ENCODE data around the gene KRT76.

The KRT76 gene

GRCh38 chr12:52787324-52788191 is 10.4 kb upstream of the KRT76 start:
- Mint-ChIP-seq H3K4me1 (peaks cover 3% of the 10 kb centered on the region), H3K36me3 (no peaks in the 10 kb centered on the region), H3K9me3 (peaks cover 2% of the 10 kb centered on the region), H3K4me3 (no peak overlapping the region), H3K27me3 (peaks cover 26% of the 10 kb centered on the region), H3K27ac (no peak overlapping the region)
- DNase-seq (ENCODE audit: low spot score in 2 of 2) (no peak), ATAC-seq (ENCODE audit: low read depth) (no peak)

- peaks cover 2% of the 10 kb centered on the region for H3K9me3 Mint-ChIP-seq
- peaks cover 22% of the 10 kb centered on the region for H3K27me3 Mint-ChIP-seq
Measured at GRCh38 chr12:52784909-52785308, 7.8 kb upstream of the KRT76 start.

GRCh38 chr12:52783563-52784316 is 6.6 kb upstream of the KRT76 start:
- no peak for DNase-seq (ENCODE audit: low spot score in 2 of 2)
- no peak for ATAC-seq (ENCODE audit: low read depth)
- Mint-ChIP-seq H3K4me3 (no peak overlapping the region), H3K36me3 (no peaks in the 10 kb centered on the region), H3K4me1 (peaks cover 3% of the 10 kb centered on the region), H3K27me3 (peaks cover 14% of the 10 kb centered on the region), H3K9me3 (peaks cover 2% of the 10 kb centered on the region), H3K27ac (no peak overlapping the region)

More at GRCh38 chr12:52784909-52785308, 7.8 kb upstream of the KRT76 start:
- Mint-ChIP-seq H3K36me3 (no peaks in the 10 kb centered on the region), H3K27ac (no peak overlapping the region), H3K4me3 (no peak overlapping the region), H3K4me1 (peaks cover 3% of the 10 kb centered on the region)
- DNase-seq (ENCODE audit: low spot score in 2 of 2) = no peak
- no peak for ATAC-seq (ENCODE audit: low read depth)

GRCh38 chr12:52782502-52782901 is 5.4 kb upstream of the KRT76 start:
- ATAC-seq (ENCODE audit: low read depth) (no peak), DNase-seq (ENCODE audit: low spot score in 2 of 2) (no peak)
- peaks cover 17% of the 10 kb centered on the region for H3K27me3 Mint-ChIP-seq
- H3K36me3 Mint-ChIP-seq = no peaks in the 10 kb centered on the region
- H3K27ac Mint-ChIP-seq = no peak overlapping the region
- peaks cover 2% of the 10 kb centered on the region for H3K9me3 Mint-ChIP-seq
- H3K4me3 Mint-ChIP-seq = no peak overlapping the region
- no peaks in the 10 kb centered on the region for H3K4me1 Mint-ChIP-seq

GRCh38 chr12:52781399-52782082 is 4.4 kb upstream of the KRT76 start:
- DNase-seq (ENCODE audit: low spot score in 2 of 2) = no peak
- ATAC-seq (ENCODE audit: low read depth) = no peak
- Mint-ChIP-seq H3K27ac (no peak overlapping the region), H3K9me3 (peaks cover 2% of the 10 kb centered on the region), H3K4me3 (no peak overlapping the region), H3K36me3 (no peaks in the 10 kb centered on the region), H3K4me1 (no peaks in the 10 kb centered on the region), H3K27me3 (peaks cover 20% of the 10 kb centered on the region)

GRCh38 chr12:52779914-52780313 is 2.8 kb upstream of the KRT76 start:
- ATAC-seq (ENCODE audit: low read depth) (no peak), DNase-seq (ENCODE audit: low spot score in 2 of 2) (no peak)
- no peak overlapping the region for H3K4me3 Mint-ChIP-seq
- H3K36me3 Mint-ChIP-seq = no peaks in the 10 kb centered on the region
- H3K4me1 Mint-ChIP-seq = no peaks in the 10 kb centered on the region
- no peak overlapping the region for H3K27ac Mint-ChIP-seq
- H3K9me3 Mint-ChIP-seq = no peaks in the 10 kb centered on the region
- H3K27me3 Mint-ChIP-seq = peaks cover 18% of the 10 kb centered on the region

- no peak for ATAC-seq (ENCODE audit: low read depth)
- Mint-ChIP-seq H3K9me3 (no peaks in the 10 kb centered on the region), H3K36me3 (no peaks in the 10 kb centered on the region), H3K4me3 (no peak overlapping the region), H3K27me3 (peaks cover 13% of the 10 kb centered on the region), H3K27ac (no peak overlapping the region), H3K4me1 (no peaks in the 10 kb centered on the region)
- no peak for DNase-seq (ENCODE audit: low spot score in 2 of 2)
Measured at GRCh38 chr12:52778833-52779232, 1.7 kb upstream of the KRT76 start.

GRCh38 chr12:52777566-52777965 is 421 bp upstream of the KRT76 start:
- no peak overlapping the region for H3K27ac Mint-ChIP-seq
- DNase-seq (ENCODE audit: low spot score in 2 of 2) (no peak), ATAC-seq (ENCODE audit: low read depth) (no peak)
- no peak overlapping the region for H3K4me3 Mint-ChIP-seq
- H3K9me3 Mint-ChIP-seq = no peaks in the 10 kb centered on the region
- no peaks in the 10 kb centered on the region for H3K36me3 Mint-ChIP-seq
- H3K4me1 Mint-ChIP-seq = no peaks in the 10 kb centered on the region
- H3K27me3 Mint-ChIP-seq = peaks cover 11% of the 10 kb centered on the region

- Mint-ChIP-seq H3K4me3 (no peak overlapping the region), H3K9me3 (no peaks in the 10 kb centered on the region), H3K27ac (no peak overlapping the region), H3K27me3 (peaks cover 9% of the 10 kb centered on the region), H3K4me1 (no peaks in the 10 kb centered on the region), H3K36me3 (no peaks in the 10 kb centered on the region)
- DNase-seq (ENCODE audit: low spot score in 2 of 2) = no peak
- ATAC-seq (ENCODE audit: low read depth) = no peak
Measured at GRCh38 chr12:52776435-52776834, 710 bp downstream of the KRT76 start.

- Mint-ChIP-seq H3K9me3 (no peaks in the 10 kb centered on the region), H3K36me3 (no peaks in the 10 kb centered on the region), H3K27me3 (peaks cover 16% of the 10 kb centered on the region), H3K4me1 (no peaks in the 10 kb centered on the region), H3K27ac (no peak overlapping the region), H3K4me3 (no peak overlapping the region)
- no peak for ATAC-seq (ENCODE audit: low read depth)
- no peak for DNase-seq (ENCODE audit: low spot score in 2 of 2)
Measured at GRCh38 chr12:52774629-52775250, 2.4 kb downstream of the KRT76 start.

- Mint-ChIP-seq H3K36me3 (no peaks in the 10 kb centered on the region), H3K9me3 (no peaks in the 10 kb centered on the region), H3K4me3 (no peak overlapping the region), H3K4me1 (no peaks in the 10 kb centered on the region), H3K27me3 (peaks cover 17% of the 10 kb centered on the region), H3K27ac (no peak overlapping the region)
- no peak for ATAC-seq (ENCODE audit: low read depth)
- DNase-seq (ENCODE audit: low spot score in 2 of 2) = no peak
Measured at GRCh38 chr12:52772772-52773171, 4.4 kb downstream of the KRT76 start.

GRCh38 chr12:52772188-52772587 is 5.0 kb downstream of the KRT76 start:
- Mint-ChIP-seq H3K27ac (no peak overlapping the region), H3K4me1 (no peaks in the 10 kb centered on the region), H3K4me3 (no peak overlapping the region), H3K9me3 (no peaks in the 10 kb centered on the region), H3K27me3 (peaks cover 15% of the 10 kb centered on the region), H3K36me3 (no peaks in the 10 kb centered on the region)
- ATAC-seq (ENCODE audit: low read depth) (no peak), DNase-seq (ENCODE audit: low spot score in 2 of 2) (no peak)

GRCh38 chr12:52771505-52771904 is 5.6 kb downstream of the KRT76 start:
- ATAC-seq (ENCODE audit: low read depth) (no peak), DNase-seq (ENCODE audit: low spot score in 2 of 2) (no peak)
- Mint-ChIP-seq H3K27ac (no peak overlapping the region), H3K9me3 (no peaks in the 10 kb centered on the region), H3K36me3 (no peaks in the 10 kb centered on the region), H3K4me3 (no peak overlapping the region), H3K4me1 (no peaks in the 10 kb centered on the region), H3K27me3 (peaks cover 13% of the 10 kb centered on the region)

- H3K4me1 Mint-ChIP-seq = no peaks in the 10 kb centered on the region
Measured at GRCh38 chr12:52771088-52771487, 6.1 kb downstream of the KRT76 start.

More at GRCh38 chr12:52771088-52771487, 6.1 kb downstream of the KRT76 start:
- Mint-ChIP-seq H3K27ac (no peak overlapping the region), H3K4me3 (no peak overlapping the region), H3K36me3 (no peaks in the 10 kb centered on the region), H3K9me3 (no peaks in the 10 kb centered on the region), H3K27me3 (peaks cover 16% of the 10 kb centered on the region)
- DNase-seq (ENCODE audit: low spot score in 2 of 2) = no peak
- ATAC-seq (ENCODE audit: low read depth) = no peak

All from memory B cell (primary cell).